ENCODE measurements around the gene NOM1. TPM values are rescaled to one million over a fixed set of nuclear protein-coding genes. Genes with fewer than 3 reads are reported as not detected.
A peak's percentile ranks its signal among the peaks of the same experiment; 100 is the strongest.
"Not testable (repeated sequence)": the region's sequence is repeated elsewhere in the genome, so short reads cannot be mapped to it uniquely, and the experiment has no call there.

NOM1 gene
- total RNA-seq (36.7 and 38.6 TPM in 2 replicates), polyA plus RNA-seq (11.7 and 13.7 TPM in 2 replicates), polyA minus RNA-seq (26.4 and 34.5 TPM in 2 replicates), Bru-seq, nascent RNA (percentile 87 among the genes with signal in this experiment), BruChase-seq, experiment 1, labeled RNA remaining after a 6-hour chase (percentile 89 among the genes with signal in this experiment), BruChase-seq, experiment 2, labeled RNA remaining after a 2-hour chase (percentile 93 among the genes with signal in this experiment)
- 9.7 and 9.9 TPM in 2 replicates for polyA plus RNA-seq (2011; cell fraction: cytosol; rRNA removed)
- polyA plus RNA-seq (2011; cell fraction: nucleus; rRNA removed), result 63.6 and 69.5 TPM in 2 replicates
- polyA plus RNA-seq (2012), result 14.7 and 21.4 TPM in 2 replicates
- polyA minus RNA-seq (2011; cell fraction: cytosol; rRNA and poly(A)+ RNA removed), result 15.5 TPM
- 35.2 and 63.8 TPM in 2 replicates for polyA minus RNA-seq (2011; cell fraction: nucleus; rRNA and poly(A)+ RNA removed)
- long read RNA-seq, full-length matches to known transcripts, result 13 of 30 reads
- long read RNA-seq, partial matches to known transcripts, result 7 of 30 reads
- long read RNA-seq, other reads (novel, unspliced or antisense), result 10 of 30 reads

GRCh38 chr7:156949541-156950380 is at the start of gene NOM1:
NOM1 (plus strand) TSS chr7:156949712; CDS start chr7:156949738, 26 bp downstream.
- H3K27ac ChIP-seq (ENCODE audit: insufficient read depth, low read depth, low read length), result peak within 1 kb of the TSS; percentile 49

GRCh38 chr7:156900093-156900492 is 49.4 kb upstream of the NOM1 start:
- peaks cover 21% of the 10 kb centered on the region for H3K4me1 ChIP-seq (ENCODE audit: control insufficient read depth, extremely low read depth, insufficient read depth, low read length)
- FAIRE-seq; CTCF ChIA-PET; H3K36me3 ChIP-seq (ENCODE audit: control insufficient read depth in 2 of 2, extremely low read depth in 1 of 2, insufficient read depth in 2 of 2, low read length in 2 of 2); H3K9ac ChIP-seq (replicated peaks; ENCODE audit: extremely low read depth, insufficient read depth, low read length); H3K4me2 ChIP-seq (ENCODE audit: insufficient read depth, low read length); H4K20me1 ChIP-seq (replicated peaks; ENCODE audit: control insufficient read depth, extremely low read depth, insufficient read depth, low read length); intact Hi-C loops (cut with micrococcal nuclease); BruUV-seq (replicated peaks); DNase-seq (ENCODE audit: low read depth, low spot score); H3K9me1 ChIP-seq (replicated peaks; ENCODE audit: control insufficient read depth, extremely low read depth, insufficient read depth, low read length); H3K4me3 ChIP-seq (replicated peaks in 1 of 3; ENCODE audit: insufficient read depth in 1 of 3, low read depth in 1 of 3, low read length in 3 of 3); POLR2A ChIA-PET; H2AFZ ChIP-seq (ENCODE audit: low read depth, low read length); H3K9me3 ChIP-seq (replicated peaks; ENCODE audit: control insufficient read depth, insufficient read depth, low read length); H3K27me3 ChIP-seq (ENCODE audit: control insufficient read depth in 2 of 2, insufficient read depth in 2 of 2, low read length in 2 of 2); H3K27ac ChIP-seq (ENCODE audit: insufficient read depth, low read depth, low read length); H3K79me2 ChIP-seq (ENCODE audit: control insufficient read depth, insufficient read depth, low read length); dilution Hi-C loops (cut with MboI; ENCODE audit: extremely low pct_ligation_motif_present, low sequenced_read_pairs): not testable (repeated sequence)

More at GRCh38 chr7:156949541-156950380, at the start of gene NOM1:
- POLR2A ChIA-PET, result interaction anchor here (0.6 to 1.3 kb wide), 2 partner anchors 56 to 79 kb away, joined by 4 to 5 read pairs; partner anchors contain the start of gene LMBR1
- H3K36me3 ChIP-seq (ENCODE audit: control insufficient read depth in 2 of 2, extremely low read depth in 1 of 2, insufficient read depth in 2 of 2, low read length in 2 of 2), result peaks cover 10 to 12% of the 10 kb centered on the region in 2 experiments
- FAIRE-seq (peak; percentile 72), DNase-seq (ENCODE audit: low read depth, low spot score) (peak; percentile 80)
- no peaks in the 10 kb centered on the region for H3K9me1 ChIP-seq (replicated peaks; ENCODE audit: control insufficient read depth, extremely low read depth, insufficient read depth, low read length)
- CTCF ChIA-PET, result interaction anchor here (0.6 to 3.2 kb wide), 17 partner anchors 16 to 389 kb away, joined by 3 to 22 read pairs (median 4); partner anchors contain the start of gene LMBR1
- H2AFZ ChIP-seq (ENCODE audit: low read depth, low read length), result peak within 1 kb of the TSS; percentile 83
- H3K79me2 ChIP-seq (ENCODE audit: control insufficient read depth, insufficient read depth, low read length), result peaks cover 48% of the 10 kb centered on the region
- TF ChIP-seq FOS (IDR thresholded peaks at IDR 0.05; ENCODE audit: borderline replicate concordance, insufficient read depth, low read length), result no peak
- TF ChIP-seq POLR2AphosphoS5 (IDR thresholded peaks at IDR 0.05; ENCODE audit: insufficient read depth, low read depth, low read length), result peak; percentile 94
- no peak for TF ChIP-seq EZH2 (IDR thresholded peaks at IDR 0.05; ENCODE audit: borderline replicate concordance, low read depth, low read length, severe bottlenecking)
- TF ChIP-seq POLR2A (IDR thresholded peaks at IDR 0.05; ENCODE audit: low read depth, low read length), result peak; percentile 79
- peak; percentile 22 for TF ChIP-seq MYC (IDR thresholded peaks at IDR 0.05; ENCODE audit: low read depth, low read length)
- no peak for TF ChIP-seq JUN (IDR thresholded peaks at IDR 0.05; ENCODE audit: borderline replicate concordance, insufficient read depth, insufficient read length, low read depth)
- peak; percentile 73 for TF ChIP-seq MAX (IDR thresholded peaks at IDR 0.05; ENCODE audit: insufficient read depth, insufficient read length)
- no peak for TF ChIP-seq GATA2 (IDR thresholded peaks at IDR 0.05; ENCODE audit: insufficient read depth, insufficient read length, low read depth, low read length)
- TF ChIP-seq CTCF (IDR thresholded peaks at IDR 0.05; ENCODE audit: extremely low read depth in 1 of 2, insufficient read depth in 1 of 2, low read depth in 1 of 2, low read length in 2 of 2), result peak; percentile 72 to 79
- H3K4me2 ChIP-seq (ENCODE audit: insufficient read depth, low read length), result peak within 1 kb of the TSS; percentile 94
- peaks cover 21% of the 10 kb centered on the region for H3K4me1 ChIP-seq (ENCODE audit: control insufficient read depth, extremely low read depth, insufficient read depth, low read length)
- H4K20me1 ChIP-seq (replicated peaks; ENCODE audit: control insufficient read depth, extremely low read depth, insufficient read depth, low read length), result no peaks in the 10 kb centered on the region
- intact Hi-C loops (cut with micrococcal nuclease) (loop anchor here (1.0 to 10.0 kb wide), 6 partner anchors 17 to 385 kb away; partner anchors contain the start of genes DNAJB6 and UBE3C), dilution Hi-C loops (cut with MboI; ENCODE audit: extremely low pct_ligation_motif_present, low sequenced_read_pairs) (no loop called here)
- TSS peak; percentile 45 for BruUV-seq (replicated peaks)
- H3K9me3 ChIP-seq (replicated peaks; ENCODE audit: control insufficient read depth, insufficient read depth, low read length), result no peaks in the 10 kb centered on the region
- H3K4me3 ChIP-seq (replicated peaks in 1 of 3; ENCODE audit: insufficient read depth in 1 of 3, low read depth in 1 of 3, low read length in 3 of 3), result peak within 1 kb of the TSS; percentile 72 to 92 (median 83)
- H3K27me3 ChIP-seq (ENCODE audit: control insufficient read depth in 2 of 2, insufficient read depth in 2 of 2, low read length in 2 of 2), result peaks cover under 1 to 1% of the 10 kb centered on the region in 2 experiments
- H3K9ac ChIP-seq (replicated peaks; ENCODE audit: extremely low read depth, insufficient read depth, low read length), result peak within 1 kb of the TSS; percentile 83

All from endothelial cell of umbilical vein (primary cell).